Fibroblast of the conjunctiva (primary cell): ENCODE data around the gene KCNQ1.

ENCODE experiments used
- DNase-seq: peaks from one replicate; pipeline ENCODE4 v3.0.0-alpha.2; 2010; ENCODE audit warnings: low read depth

KCNQ1 gene

GRCh38 chr11:2825889-2826678, 381.3 kb downstream of the KCNQ1 start:
- DNase-seq: peak; percentile 92

GRCh38 chr11:2826679-2827056, 381.9 kb downstream of the KCNQ1 start:
- DNase-seq: no peak

DNA sequence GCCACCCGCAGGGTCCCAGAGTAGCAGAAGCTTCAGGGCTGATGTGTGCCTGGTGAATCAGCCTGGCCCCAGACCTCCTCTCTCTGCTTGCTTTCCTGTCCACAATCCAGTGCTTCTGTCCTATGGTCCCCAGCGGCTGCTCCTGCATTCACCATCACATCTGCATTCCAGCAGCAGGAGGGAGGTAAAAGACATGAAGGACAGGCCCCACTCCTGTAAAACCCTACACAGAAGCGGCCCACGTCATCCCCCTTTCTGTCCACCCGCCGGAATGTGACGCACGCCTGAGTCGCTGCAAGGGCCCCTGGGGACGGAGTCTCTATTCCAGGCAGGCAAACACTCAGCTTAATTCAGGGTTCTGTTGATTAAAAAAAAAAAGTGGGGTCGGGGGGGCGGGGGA, 382.4 kb downstream of the KCNQ1 start:
- no peak for DNase-seq

- no peak for DNase-seq
Observed at GRCh38 chr11:2827792-2828191, 383.0 kb downstream of the KCNQ1 start.

GRCh38 chr11:2828585-2829330, 383.9 kb downstream of the KCNQ1 start:
- no peak for DNase-seq

DNA sequence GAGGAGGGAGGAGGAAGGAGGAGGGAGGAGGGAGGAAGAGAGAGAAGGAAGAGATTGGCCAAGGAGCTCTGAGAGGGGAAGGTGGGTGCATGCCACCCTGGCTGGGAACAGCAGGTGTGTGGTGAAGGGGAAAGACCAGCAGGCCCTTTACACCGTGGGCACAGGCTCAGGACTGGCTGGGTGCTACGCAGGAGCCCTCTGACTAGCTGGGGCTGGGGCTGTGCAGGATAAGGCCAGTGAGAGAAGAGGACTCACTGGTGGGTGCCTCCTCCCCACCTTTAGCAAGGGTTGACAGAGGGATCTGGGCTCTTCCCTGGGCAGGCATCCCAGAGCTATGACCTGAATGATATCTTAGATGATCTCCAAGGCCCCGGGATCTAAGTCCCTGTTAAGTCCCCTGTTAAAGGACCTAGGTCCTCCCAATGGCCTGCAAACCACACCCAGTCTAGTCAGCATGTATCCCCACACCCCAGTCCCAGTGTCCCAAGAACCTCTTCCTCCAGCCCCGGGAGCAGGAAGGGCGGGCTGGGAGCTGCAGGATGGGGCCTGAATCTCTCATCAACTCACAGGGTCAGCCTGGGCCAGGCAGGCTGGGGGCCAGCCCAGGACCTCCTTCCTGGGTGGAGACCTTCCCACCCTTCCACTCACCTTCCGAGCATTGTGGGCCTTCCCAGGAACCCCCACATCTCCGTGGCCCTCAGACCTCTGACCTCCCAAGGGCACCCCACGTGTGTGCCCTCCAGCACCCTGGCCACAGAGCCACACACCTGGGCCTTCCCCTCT, 385.4 kb downstream of the KCNQ1 start:
- no peak for DNase-seq

DNA sequence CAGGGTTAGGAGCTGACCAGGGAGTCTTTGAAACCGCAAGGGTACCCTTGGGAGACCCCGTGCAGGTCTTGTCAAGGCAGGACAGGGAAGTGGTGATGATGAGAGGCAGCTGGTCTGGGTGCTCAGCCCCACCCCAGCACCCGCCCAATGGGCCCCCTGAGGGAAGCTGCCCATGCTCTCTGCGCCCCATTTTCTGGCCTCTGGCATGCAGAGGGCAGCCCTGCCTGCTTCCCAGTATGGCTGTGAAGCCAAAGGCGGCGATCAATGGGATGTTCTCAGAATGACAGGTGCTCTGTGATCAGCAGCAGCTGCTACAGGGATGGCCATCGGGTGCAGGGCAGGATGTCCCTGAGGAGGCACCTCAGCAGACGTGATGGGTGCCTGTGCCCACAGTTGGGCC, 386.1 kb downstream of the KCNQ1 start:
- no peak for DNase-seq

DNA sequence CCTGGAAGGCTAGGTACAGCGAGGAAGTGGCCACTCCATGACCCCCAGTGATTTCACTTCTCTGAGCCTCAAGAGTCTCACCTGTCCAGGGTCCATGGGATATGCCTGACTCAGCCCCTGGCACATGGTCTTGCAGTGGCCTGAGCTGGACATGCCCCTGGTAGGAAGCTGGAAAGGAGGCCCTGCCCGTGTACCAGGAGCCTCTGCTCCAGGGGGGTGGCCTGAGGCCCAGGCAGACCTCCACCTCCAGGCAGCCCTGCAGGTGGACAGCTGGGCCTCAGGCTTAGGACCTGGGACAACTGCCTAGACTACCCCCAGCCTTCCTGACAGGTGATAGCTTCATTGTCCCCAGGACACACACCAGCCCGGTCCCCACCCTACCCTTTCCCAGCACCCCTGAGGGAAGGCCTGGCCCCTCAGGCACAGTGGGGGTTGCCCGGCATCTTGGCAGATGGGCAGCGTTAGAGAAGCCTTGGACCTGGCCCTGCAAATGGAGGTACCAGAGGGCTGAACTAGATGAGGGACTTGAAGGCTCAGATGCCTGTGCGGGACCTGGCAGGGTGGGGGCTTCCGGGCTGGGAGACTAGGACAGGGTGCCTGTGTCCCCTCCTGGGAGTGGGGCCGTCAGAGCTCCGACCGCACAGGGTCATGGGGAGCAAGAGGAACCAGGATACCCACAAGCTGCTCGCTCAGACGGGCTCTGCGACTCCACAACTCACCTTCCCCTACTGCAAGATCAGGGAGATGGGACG, 387.1 kb downstream of the KCNQ1 start:
- no peak for DNase-seq

DNA sequence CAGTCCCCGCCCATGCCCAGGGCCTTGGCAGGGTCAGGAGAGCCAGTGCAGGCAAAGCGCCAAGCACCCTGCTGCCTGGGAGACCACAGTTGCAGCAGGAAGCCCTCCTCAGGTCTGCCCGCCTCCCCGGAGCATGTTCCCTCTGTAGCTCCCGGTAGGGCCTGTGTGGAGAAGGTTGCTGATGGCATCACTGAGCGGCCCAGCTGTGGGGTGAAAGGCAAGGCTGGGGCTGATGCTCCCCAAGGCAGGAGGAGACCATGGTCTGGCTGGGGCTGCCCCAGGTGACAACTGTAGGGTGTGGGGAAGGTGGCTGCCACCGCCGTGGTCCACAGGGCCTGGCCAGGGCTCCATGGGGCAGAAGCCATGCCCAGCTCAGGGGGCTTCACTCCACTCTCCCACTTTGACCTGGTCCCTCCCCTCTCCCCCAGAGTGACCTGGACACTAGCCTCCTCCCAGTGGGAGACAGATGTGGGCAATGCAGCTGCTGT, 387.8 kb downstream of the KCNQ1 start:
- no peak for DNase-seq

- DNase-seq: no peak
Observed at GRCh38 chr11:2833051-2833715, 388.4 kb downstream of the KCNQ1 start.

- DNase-seq: no peak
Observed at GRCh38 chr11:2833716-2834502, 389.1 kb downstream of the KCNQ1 start.

DNA sequence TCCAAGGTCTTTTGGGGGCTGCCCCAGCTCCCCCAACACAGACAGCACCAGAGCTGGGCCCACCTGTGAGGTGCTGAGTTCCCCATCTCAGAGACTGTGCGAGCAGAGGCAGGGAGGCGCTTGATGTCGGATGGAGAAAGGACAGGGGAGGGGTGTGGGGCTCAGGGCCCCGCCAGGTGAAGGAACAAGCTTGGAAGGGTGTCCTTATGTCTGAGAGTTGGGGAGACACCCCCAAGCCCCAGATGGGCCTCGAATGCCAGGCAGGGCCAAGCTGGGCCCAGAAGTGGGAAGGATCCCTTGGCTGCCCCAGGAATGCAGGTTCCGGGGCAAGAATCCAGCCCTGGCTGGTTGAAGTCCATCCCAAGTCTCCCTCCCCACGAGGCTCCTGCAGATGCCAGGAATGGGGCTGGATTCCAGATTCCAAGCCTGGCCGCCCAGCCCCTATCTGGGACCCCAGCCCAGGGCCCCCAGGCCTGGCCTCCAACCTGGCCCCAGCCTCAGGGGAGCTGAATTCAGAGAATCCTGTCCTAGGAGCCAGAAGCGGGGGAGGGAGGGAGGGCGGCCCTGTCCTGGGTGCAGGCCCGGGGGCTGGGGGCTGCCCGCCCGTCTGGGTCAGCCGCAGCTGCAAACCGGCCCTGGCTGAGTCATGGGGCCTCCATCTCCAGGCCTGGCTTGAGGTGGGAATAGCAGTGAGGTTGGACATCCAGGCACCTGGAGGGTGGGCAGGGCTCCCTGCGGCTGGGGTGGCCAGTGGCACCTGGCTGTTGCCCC, 389.9 kb downstream of the KCNQ1 start:
- DNase-seq: no peak

- DNase-seq: no peak
Observed at GRCh38 chr11:2835296-2835695, 390.5 kb downstream of the KCNQ1 start.

GRCh38 chr11:2835751-2836150, 390.9 kb downstream of the KCNQ1 start:
- no peak for DNase-seq

DNA sequence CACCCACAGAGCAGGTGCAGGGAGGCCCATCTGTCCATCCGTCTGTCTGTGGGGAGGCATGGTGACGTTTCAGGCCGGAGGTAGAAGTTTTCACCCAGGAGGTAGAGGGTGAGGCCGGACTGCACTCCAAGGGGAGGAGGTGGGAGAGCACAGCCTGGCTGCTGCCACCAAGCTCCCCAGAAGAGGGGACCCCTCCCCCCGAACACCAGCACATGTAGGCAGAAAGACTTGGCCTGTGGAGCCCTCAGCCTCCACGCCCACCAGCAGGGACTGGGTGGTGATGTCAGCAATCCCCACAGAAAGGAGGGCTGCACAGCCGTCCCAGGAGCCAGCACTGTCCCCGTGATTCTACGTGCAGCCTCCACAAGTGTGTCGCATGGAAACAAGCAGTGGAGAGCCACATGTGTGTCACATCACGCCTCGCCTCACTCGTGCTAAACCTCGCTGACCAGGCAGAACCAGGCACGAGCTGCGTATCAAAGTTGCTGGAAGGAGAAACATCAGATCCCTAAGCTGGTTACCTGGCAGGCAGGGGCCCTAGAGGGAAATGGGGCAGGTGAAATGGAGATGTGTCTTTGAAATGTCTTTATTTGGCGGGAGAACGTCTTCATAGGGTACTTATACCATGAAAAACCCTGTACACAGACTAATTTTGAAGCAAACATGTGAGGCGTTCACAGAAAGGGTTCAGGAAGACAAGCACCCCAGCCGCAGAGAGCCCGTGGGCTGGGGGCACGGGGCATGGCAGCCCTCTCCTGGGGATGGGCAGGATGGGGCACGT, 391.7 kb downstream of the KCNQ1 start:
- DNase-seq: no peak

DNA sequence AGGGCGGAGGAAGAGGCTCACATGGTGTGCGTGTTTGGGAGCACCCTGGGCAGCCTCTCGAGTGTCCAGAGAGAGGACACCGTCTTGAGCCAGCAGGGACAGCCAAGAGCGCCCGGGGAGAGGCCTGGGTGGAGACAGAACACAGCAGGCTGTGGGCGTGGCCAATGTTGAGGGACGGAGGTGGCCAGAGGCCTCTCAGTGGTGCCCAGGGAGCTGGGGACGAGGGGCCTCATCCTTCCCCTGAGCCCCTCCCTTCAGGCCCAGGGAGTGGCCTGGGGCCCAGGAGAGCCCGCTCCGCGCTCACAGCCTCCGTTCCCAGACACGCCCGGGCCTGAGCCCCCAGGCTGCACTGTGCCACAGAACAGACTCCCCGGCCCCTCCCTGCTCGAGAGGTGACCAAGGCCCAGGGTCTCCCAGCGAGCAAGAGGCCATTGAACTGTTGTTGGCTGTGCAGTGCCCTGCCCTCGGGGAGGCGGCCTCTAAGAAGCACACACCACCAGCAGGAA, 392.3 kb downstream of the KCNQ1 start:
- no peak for DNase-seq

GRCh38 chr11:2837651-2838050, 392.8 kb downstream of the KCNQ1 start:
- DNase-seq: no peak

DNA sequence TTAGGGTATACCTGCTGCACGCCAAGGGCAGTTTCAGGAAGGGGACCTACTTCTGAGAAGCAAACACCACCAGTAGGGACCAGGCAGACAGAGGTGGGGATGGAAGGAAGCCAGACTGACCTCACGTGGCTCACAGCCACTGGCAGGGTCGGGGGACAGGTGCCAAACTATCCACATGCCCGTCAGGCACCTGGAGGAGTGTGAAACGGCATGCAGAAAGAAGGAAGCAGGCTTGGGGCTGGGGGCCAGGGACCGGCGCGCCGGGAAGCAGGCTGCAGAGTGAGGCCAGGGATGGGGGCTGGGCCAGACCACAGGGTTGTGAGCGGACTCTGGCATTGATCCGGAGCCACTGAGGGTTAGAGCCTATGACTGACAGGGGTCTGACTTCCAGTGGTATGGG, 393.3 kb downstream of the KCNQ1 start:
- DNase-seq: no peak
